Measurements from ENCODE around the gene SEPHS2.
"Not testable (repeated sequence)": the region's sequence is repeated elsewhere in the genome, so short reads cannot be mapped to it uniquely, and the experiment has no call there.

SEPHS2 gene, protein sequence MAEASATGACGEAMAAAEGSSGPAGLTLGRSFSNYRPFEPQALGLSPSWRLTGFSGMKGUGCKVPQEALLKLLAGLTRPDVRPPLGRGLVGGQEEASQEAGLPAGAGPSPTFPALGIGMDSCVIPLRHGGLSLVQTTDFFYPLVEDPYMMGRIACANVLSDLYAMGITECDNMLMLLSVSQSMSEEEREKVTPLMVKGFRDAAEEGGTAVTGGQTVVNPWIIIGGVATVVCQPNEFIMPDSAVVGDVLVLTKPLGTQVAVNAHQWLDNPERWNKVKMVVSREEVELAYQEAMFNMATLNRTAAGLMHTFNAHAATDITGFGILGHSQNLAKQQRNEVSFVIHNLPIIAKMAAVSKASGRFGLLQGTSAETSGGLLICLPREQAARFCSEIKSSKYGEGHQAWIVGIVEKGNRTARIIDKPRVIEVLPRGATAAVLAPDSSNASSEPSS

GRCh38 chr16:30445408-30446202, at the start of gene SEPHS2:
SEPHS2 (minus strand) TSS chr16:30445874; CDS start chr16:30445727, 147 bp downstream.
- Histone ChIP-seq H3K27ac (peak within 1 kb of the TSS; percentile 89 to 99 (median 94)), H3K4me3 (peak within 1 kb of the TSS; percentile 52 to 96 (median 78))

DNA sequence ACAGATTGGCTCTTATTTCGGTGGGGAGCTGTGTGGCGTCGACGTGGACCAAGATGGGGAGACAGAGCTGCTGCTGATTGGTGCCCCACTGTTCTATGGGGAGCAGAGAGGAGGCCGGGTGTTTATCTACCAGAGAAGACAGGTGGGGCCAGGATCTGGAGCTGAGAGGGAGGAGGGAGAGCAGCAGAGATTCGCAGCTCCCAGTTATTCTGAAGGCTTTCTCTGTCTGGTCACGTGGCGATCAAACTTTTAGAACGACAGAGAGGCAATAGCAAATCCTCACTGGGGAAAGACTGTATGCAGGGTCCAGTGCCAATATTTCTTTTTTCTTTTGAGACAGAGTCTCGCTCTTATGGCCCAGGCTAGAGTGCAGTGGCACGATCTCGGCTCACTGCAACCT, 49.0 kb upstream of the SEPHS2 start:
- Histone ChIP-seq H3K27ac (no peak overlapping the region), H3K4me3 (no peak overlapping the region)

- H3K27ac ChIP-seq, result no peak overlapping the region
These were observed 48.3 kb upstream of the SEPHS2 start for GRCh38 chr16:30493941-30494488.

DNA sequence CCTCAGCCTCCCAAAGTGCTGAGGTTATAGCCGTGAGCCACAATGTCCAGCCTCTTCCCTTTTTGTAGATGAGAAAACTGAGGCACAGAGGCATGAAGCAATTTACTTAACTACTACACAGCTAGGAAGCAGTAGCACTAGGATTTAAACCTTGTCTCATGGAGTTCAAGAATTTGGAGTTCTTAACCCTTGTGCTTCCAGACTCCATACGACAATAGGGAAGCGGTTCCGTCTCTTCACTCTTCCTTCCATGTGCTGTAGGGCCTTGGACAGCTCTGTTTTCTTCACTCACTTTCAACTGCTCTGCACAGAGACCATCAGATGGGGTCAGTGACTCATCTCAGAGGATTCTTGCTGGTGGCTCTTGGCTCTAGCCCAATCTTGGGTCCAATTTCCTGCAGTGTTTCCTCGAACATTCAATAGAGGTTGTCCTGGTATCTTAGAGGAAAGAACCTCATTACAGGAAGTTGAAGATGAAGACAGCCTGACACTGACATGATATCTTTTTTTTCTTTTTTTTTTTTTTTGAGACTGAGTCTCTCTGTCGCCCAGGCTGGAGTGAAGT, 46.2 kb upstream of the SEPHS2 start:
- H3K4me3 ChIP-seq, result no peak overlapping the region
- H3K27ac ChIP-seq, result peak overlapping the region in 1 of 21 experiments; percentile 34

More at GRCh38 chr16:30493941-30494488, 48.3 kb upstream of the SEPHS2 start:
- H3K4me3 ChIP-seq, result no peak overlapping the region

- peak overlapping the region in 1 of 21 experiments; percentile 34 for H3K27ac ChIP-seq
- no peak overlapping the region for H3K4me3 ChIP-seq
These were observed 45.6 kb upstream of the SEPHS2 start for GRCh38 chr16:30491229-30491628.

DNA sequence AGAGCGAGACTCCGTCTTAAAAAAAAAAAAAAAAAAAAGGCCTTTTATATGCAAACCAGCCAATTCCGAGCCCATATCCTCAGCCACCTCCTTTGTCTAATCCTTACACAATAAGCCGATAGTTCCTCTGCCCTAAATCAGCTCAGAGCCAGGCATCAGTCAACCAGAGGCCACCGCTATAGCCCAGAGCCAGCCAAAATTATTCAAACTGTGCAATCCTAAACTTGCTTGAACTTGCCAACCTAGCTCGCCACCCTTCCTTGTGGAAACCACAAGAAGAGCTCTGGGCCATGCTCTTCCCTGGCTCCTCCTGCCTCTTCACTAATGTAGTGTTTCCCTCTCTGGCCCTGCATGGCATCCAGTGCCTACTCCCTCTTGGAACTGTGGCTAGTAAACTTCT, 44.5 kb upstream of the SEPHS2 start:
- no peak overlapping the region for H3K27ac ChIP-seq
- no peak overlapping the region for H3K4me3 ChIP-seq

DNA sequence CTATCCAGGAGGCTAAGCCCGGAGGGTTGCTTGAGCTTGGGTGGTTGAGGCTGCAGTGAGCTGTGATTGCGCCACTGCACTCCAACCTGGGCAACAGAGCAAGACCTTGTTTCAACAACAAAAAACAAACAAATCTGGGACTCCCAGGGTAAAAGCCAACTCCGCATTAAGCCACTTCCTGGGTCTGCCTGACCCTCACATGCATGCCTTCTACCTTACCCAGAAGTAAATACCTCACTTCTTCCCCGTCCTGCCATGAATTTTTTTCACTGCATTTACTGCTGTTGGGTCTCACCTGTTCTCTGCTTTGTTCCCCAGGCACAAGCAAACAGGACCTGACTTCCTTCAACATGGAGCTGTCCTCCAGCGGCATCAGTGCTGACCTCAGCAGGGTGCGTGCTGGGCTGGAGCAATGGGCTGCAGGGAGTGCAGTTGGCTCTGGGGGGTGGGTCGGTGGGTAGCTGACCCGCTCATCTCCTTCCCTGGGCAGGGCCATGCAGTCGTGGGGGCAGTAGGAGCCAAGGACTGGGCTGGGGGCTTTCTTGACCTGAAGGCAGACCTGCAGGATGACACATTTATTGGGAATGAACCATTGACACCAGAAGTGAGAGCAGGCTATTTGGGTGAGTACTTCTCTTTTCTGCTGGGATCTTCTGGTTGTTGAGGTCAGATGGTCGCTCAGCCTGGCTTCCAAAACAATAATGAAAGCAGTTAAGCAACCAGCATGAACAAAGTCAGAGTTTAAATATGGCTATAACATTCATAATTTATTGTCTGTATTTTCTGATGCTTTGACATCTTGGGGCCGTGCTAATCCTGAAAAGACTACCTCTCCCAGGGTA, 43.3 kb upstream of the SEPHS2 start:
- H3K27ac ChIP-seq, result no peak overlapping the region
- H3K4me3 ChIP-seq, result no peak overlapping the region

GRCh38 chr16:30485818-30486436, 40.3 kb upstream of the SEPHS2 start:
- Histone ChIP-seq H3K4me3 (no peak overlapping the region), H3K27ac (no peak overlapping the region)

- Histone ChIP-seq H3K27ac (no peak overlapping the region), H3K4me3 (no peak overlapping the region)
These were observed 39.2 kb upstream of the SEPHS2 start for GRCh38 chr16:30484887-30485286.

DNA sequence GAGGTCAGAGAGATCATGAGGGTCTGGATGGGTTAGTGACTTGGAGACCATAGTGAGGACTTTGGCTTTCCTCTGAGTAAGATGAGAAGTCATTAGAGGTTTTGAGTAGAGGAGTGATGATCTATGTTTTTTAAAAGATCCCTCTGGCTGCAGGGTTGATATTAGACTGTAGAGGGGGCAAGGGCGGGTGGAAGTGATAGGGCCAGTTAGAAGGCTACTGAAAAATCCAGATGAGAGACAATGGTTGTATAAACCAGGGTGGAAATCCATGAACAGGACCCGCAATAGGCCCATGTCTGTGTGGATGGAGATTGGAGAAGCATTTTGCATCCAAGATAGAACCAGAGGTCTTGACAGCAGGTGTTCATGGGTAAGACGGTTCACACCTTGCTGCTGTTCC, 36.7 kb upstream of the SEPHS2 start:
- Histone ChIP-seq H3K4me3 (no peak overlapping the region), H3K27ac (no peak overlapping the region)

DNA sequence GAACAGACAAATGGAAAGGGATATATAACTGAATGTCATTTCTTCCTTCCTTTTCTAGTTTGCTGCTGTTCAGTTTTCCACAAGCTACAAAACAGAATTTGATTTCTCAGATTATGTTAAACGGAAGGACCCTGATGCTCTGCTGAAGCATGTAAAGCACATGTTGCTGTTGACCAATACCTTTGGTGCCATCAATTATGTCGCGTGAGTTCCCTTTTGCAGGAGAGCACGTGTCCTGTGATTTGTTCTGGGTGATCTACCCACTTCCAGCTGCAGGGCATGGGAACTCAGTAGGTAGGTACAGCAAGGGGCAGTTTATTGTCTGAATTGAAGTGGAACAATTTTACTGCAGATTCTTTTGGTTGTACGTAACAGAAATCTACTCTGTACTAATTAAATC, 35.7 kb upstream of the SEPHS2 start:
- Histone ChIP-seq H3K4me3 (no peak overlapping the region), H3K27ac (no peak overlapping the region)

DNA sequence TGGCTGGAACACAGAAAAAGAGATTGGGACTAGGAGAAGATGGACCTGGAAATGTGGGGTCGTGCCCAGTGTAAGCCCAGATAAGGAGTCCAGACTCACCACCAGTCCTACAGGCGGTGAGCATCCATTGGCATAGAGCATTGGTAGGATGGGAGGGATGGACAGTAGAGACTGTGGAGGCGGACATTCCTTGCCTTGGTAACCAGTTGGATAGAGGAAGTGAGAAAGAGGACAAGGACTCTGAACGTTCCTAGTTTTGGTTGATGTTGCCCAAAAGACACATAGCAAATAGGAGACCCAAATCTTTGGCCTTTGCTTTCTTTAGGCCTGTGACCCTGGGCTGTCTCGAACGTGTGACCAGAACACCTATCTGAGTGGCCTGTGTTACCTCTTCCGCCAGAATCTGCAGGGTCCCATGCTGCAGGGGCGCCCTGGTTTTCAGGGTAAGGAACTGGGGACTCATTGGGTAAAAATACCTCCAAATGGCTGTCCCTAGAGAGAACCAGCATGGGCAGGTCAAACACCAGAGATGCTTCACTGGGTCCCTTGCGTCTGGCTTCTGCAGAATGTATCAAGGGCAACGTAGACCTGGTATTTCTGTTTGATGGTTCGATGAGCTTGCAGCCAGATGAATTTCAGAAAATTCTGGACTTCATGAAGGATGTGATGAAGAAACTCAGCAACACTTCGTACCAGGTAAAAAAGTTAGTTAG, 33.2 kb upstream of the SEPHS2 start:
- H3K27ac ChIP-seq, result peak overlapping the region in 1 of 21 experiments; percentile 24

GRCh38 chr16:30477773-30478172, 32.1 kb upstream of the SEPHS2 start:
- H3K27ac ChIP-seq, result not testable (repeated sequence)

More for the DNA sequence above, 33.2 kb upstream of the SEPHS2 start:
- no peak overlapping the region for H3K4me3 ChIP-seq

GRCh38 chr16:30476991-30477390, 31.3 kb upstream of the SEPHS2 start:
- no peak overlapping the region for H3K4me3 ChIP-seq
- no peak overlapping the region for H3K27ac ChIP-seq

More at GRCh38 chr16:30477773-30478172, 32.1 kb upstream of the SEPHS2 start:
- not testable (repeated sequence) for H3K4me3 ChIP-seq

GRCh38 chr16:30474684-30475083, 29.0 kb upstream of the SEPHS2 start:
- Histone ChIP-seq H3K4me3 (peak overlapping the region in 4 of 7 experiments; percentile 29 to 39 (median 33)), H3K27ac (peak overlapping the region in 7 of 21 experiments; percentile 73 to 95 (median 88))

- peak overlapping the region in 17 of 21 experiments; percentile 10 to 95 (median 74) for H3K27ac ChIP-seq
- H3K4me3 ChIP-seq, result peak overlapping the region in 6 of 7 experiments; percentile 15 to 39 (median 33)
These were observed 28.4 kb upstream of the SEPHS2 start for GRCh38 chr16:30474074-30474452.

GRCh38 chr16:30473231-30474073, 27.8 kb upstream of the SEPHS2 start:
- peak overlapping the region; percentile 15 to 39 (median 32) for H3K4me3 ChIP-seq
- H3K27ac ChIP-seq, result peak overlapping the region in 16 of 21 experiments; percentile 10 to 95 (median 74)
